ENCODE measurements around the gene PYGM.

The PYGM gene

GRCh38 chr11:64722141-64723065 is 37.4 kb downstream of the PYGM start:
- no peak for DNase-seq
- TF ChIP-seq POLR2A (IDR thresholded peaks at IDR 0.05; ENCODE audit: low read length): no peak
- TF ChIP-seq GATA1 (IDR thresholded peaks at IDR 0.05; ENCODE audit: low read depth, low read length): no peak

GRCh38 chr11:64721359-64721699 is 38.4 kb downstream of the PYGM start:
- TF ChIP-seq POLR2A (IDR thresholded peaks at IDR 0.05; ENCODE audit: low read length): no peak

GRCh38 chr11:64720640-64721358 is 39.0 kb downstream of the PYGM start:
- DNase-seq: no peak
- TF ChIP-seq POLR2A (IDR thresholded peaks at IDR 0.05; ENCODE audit: low read length) (no peak), GATA1 (IDR thresholded peaks at IDR 0.05; ENCODE audit: low read depth, low read length) (no peak)

More at GRCh38 chr11:64721359-64721699, 38.4 kb downstream of the PYGM start:
- no peak for DNase-seq

GRCh38 chr11:64720167-64720566 is 39.6 kb downstream of the PYGM start:
- TF ChIP-seq POLR2A (IDR thresholded peaks at IDR 0.05; ENCODE audit: low read length): no peak
- TF ChIP-seq GATA1 (IDR thresholded peaks at IDR 0.05; ENCODE audit: low read depth, low read length): no peak

GRCh38 chr11:64719406-64719805 is 40.4 kb downstream of the PYGM start:
- no peak for DNase-seq
- TF ChIP-seq GATA1 (IDR thresholded peaks at IDR 0.05; ENCODE audit: low read depth, low read length) (no peak), POLR2A (IDR thresholded peaks at IDR 0.05; ENCODE audit: low read length) (no peak)

More at GRCh38 chr11:64720167-64720566, 39.6 kb downstream of the PYGM start:
- no peak for DNase-seq

- no peak for DNase-seq
- TF ChIP-seq GATA1 (IDR thresholded peaks at IDR 0.05; ENCODE audit: low read depth, low read length) (no peak), POLR2A (IDR thresholded peaks at IDR 0.05; ENCODE audit: low read length) (no peak)
Observed at GRCh38 chr11:64718780-64719124, 41.0 kb downstream of the PYGM start.

- no peak for TF ChIP-seq GATA1 (IDR thresholded peaks at IDR 0.05; ENCODE audit: low read depth, low read length)
- no peak for TF ChIP-seq POLR2A (IDR thresholded peaks at IDR 0.05; ENCODE audit: low read length)
- DNase-seq: no peak
Observed at GRCh38 chr11:64718084-64718779, 41.5 kb downstream of the PYGM start.

GRCh38 chr11:64717268-64717578 is 42.6 kb downstream of the PYGM start:
- DNase-seq: no peak
- TF ChIP-seq GATA1 (IDR thresholded peaks at IDR 0.05; ENCODE audit: low read depth, low read length) (no peak), POLR2A (IDR thresholded peaks at IDR 0.05; ENCODE audit: low read length) (no peak)

GRCh38 chr11:64716473-64717267 is 43.1 kb downstream of the PYGM start:
- TF ChIP-seq GATA1 (IDR thresholded peaks at IDR 0.05; ENCODE audit: low read depth, low read length) (no peak), POLR2A (IDR thresholded peaks at IDR 0.05; ENCODE audit: low read length) (no peak)
- DNase-seq: no peak

GRCh38 chr11:64715756-64716472 is 43.9 kb downstream of the PYGM start:
- no peak for DNase-seq
- TF ChIP-seq POLR2A (IDR thresholded peaks at IDR 0.05; ENCODE audit: low read length): no peak
- no peak for TF ChIP-seq GATA1 (IDR thresholded peaks at IDR 0.05; ENCODE audit: low read depth, low read length)

- TF ChIP-seq GATA1 (IDR thresholded peaks at IDR 0.05; ENCODE audit: low read depth, low read length): no peak
- TF ChIP-seq POLR2A (IDR thresholded peaks at IDR 0.05; ENCODE audit: low read length): no peak
- no peak for DNase-seq
Observed at GRCh38 chr11:64715110-64715509, 44.7 kb downstream of the PYGM start.

GRCh38 chr11:64714666-64715065 is 45.1 kb downstream of the PYGM start:
- DNase-seq: no peak
- TF ChIP-seq POLR2A (IDR thresholded peaks at IDR 0.05; ENCODE audit: low read length): no peak
- no peak for TF ChIP-seq GATA1 (IDR thresholded peaks at IDR 0.05; ENCODE audit: low read depth, low read length)

GRCh38 chr11:64713781-64714363 is 45.9 kb downstream of the PYGM start:
- TF ChIP-seq GATA1 (IDR thresholded peaks at IDR 0.05; ENCODE audit: low read depth, low read length) (no peak), POLR2A (IDR thresholded peaks at IDR 0.05; ENCODE audit: low read length) (no peak)
- no peak for DNase-seq

Measured in erythroblast (primary cell).